GM18498 (cell line): ENCODE data around the gene CLSTN1.

Experiments
- ATAC-seq: cut with Tn5 transposase; IDR thresholded peaks from one replicate; pipeline ENCODE4 v1.9.1; 2021; ENCODE audit warnings: mild to moderate bottlenecking, moderate library complexity; ENCODE audit not compliant: unreplicated experiment

Gene CLSTN1

GRCh38 chr1:9823943-9824701, at the start of gene CLSTN1:
Gene CLSTN1 (minus strand): TSS chr1:9823965. CDS start chr1:9823733, 232 bp downstream.
- ATAC-seq, result peak; percentile 67

GRCh38 chr1:9873385-9873784, 49.6 kb upstream of the CLSTN1 start:
- no peak for ATAC-seq

GRCh38 chr1:9872430-9873165, 48.8 kb upstream of the CLSTN1 start:
- no peak for ATAC-seq

- no peak for ATAC-seq
These were observed 48.1 kb upstream of the CLSTN1 start for GRCh38 chr1:9871707-9872425.

- no peak for ATAC-seq
These were observed 47.3 kb upstream of the CLSTN1 start for GRCh38 chr1:9871021-9871420.

GRCh38 chr1:9870572-9870971, 46.8 kb upstream of the CLSTN1 start:
- no peak for ATAC-seq

- ATAC-seq, result no peak
These were observed 46.1 kb upstream of the CLSTN1 start for GRCh38 chr1:9869831-9870251.

- no peak for ATAC-seq
These were observed 44.5 kb upstream of the CLSTN1 start for GRCh38 chr1:9868244-9868590.

- peak; percentile 60 for ATAC-seq
These were observed 43.9 kb upstream of the CLSTN1 start for GRCh38 chr1:9867408-9868243.

GRCh38 chr1:9866836-9867235, 43.1 kb upstream of the CLSTN1 start:
- ATAC-seq, result no peak

- ATAC-seq, result no peak
These were observed 42.0 kb upstream of the CLSTN1 start for GRCh38 chr1:9865724-9866123.

GRCh38 chr1:9863371-9863770, 39.6 kb upstream of the CLSTN1 start:
- ATAC-seq, result no peak

GRCh38 chr1:9861360-9861759, 37.6 kb upstream of the CLSTN1 start:
- ATAC-seq, result no peak

GRCh38 chr1:9860887-9861286, 37.1 kb upstream of the CLSTN1 start:
- ATAC-seq, result no peak

- ATAC-seq, result no peak
These were observed 35.7 kb upstream of the CLSTN1 start for GRCh38 chr1:9859281-9860014.

- ATAC-seq, result no peak
These were observed 34.7 kb upstream of the CLSTN1 start for GRCh38 chr1:9858293-9859035.

GRCh38 chr1:9855186-9855585, 31.4 kb upstream of the CLSTN1 start:
- ATAC-seq, result no peak

GRCh38 chr1:9853249-9853595, 29.5 kb upstream of the CLSTN1 start:
- no peak for ATAC-seq

- no peak for ATAC-seq
These were observed 28.9 kb upstream of the CLSTN1 start for GRCh38 chr1:9852410-9853248.
